Left hindlimb (tissue), 1 donor: ENCODE results near the gene HNRNPUL2.
"Not testable (repeated sequence)": the region's sequence is repeated elsewhere in the genome, so short reads cannot be mapped to it uniquely, and the experiment has no call there.

ENCODE experiments used
- DNase-seq: peaks from one replicate; pipeline ENCODE4 v3.0.0-alpha.2; 2018

Gene HNRNPUL2

DNA sequence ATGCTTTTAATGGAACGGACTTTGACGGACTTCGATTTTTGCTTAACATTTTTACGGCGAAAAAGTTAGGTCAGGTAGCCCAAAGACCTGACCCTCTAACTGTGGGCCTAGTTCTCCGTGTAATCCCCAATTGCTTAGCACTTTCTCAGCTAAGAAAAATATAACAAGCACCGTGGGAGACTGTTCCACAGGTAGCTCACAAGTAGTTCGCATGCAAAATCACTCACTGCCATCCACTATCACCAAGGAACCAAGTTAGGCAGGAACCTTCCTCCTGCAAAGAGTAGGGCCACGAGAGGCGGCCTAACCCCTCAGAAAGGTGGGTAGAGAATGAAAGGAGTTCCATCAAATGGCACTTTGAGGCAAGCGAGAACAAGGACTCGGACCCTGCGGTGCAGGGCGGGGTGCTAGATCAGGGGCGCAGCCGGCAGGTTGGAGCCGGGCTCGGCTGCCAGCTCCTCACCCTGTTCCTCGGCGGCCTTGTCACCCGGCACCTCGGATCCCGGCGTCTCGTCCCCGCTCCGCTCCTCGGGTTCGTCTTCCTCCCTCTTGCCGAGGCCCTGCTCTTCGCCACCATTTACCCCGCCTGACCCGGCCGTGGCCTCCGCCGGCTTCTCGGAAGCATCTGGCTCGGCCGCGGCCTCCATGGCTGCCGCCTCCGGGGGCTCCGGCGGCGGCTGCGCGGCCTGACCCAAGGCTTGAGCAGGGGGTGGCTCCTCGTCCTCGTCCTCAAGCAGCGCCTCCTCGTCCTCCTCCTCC, 922 bp downstream of the HNRNPUL2 start:
- DNase-seq: no peak

- no peak for DNase-seq
Measured at GRCh38 chr11:62725646-62726045, 1.6 kb downstream of the HNRNPUL2 start.

DNA sequence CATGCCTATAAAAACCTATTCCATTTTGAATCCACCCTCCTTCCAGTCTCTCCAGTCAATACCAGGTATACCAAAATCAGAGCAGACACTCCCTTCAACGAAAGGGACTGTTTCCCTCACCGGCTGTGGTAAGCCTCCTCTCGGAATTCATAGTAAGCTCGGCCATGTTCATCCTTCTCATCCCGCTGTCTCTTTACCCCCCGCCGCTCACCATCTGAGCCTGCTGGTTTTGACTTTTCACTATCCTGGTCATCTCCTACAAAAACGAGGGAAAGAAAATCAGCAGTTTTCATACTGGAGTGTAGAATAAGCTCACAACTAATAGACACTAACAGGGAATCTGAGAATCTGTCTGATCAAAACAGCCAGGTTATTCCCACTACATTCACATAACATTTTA, 3.1 kb downstream of the HNRNPUL2 start:
- no peak for DNase-seq

- no peak for DNase-seq
Measured at GRCh38 chr11:62721994-62722393, 5.3 kb downstream of the HNRNPUL2 start.

GRCh38 chr11:62719302-62719978, 7.8 kb downstream of the HNRNPUL2 start:
- DNase-seq: no peak

- no peak for DNase-seq
Measured at GRCh38 chr11:62716816-62717215, 10.4 kb downstream of the HNRNPUL2 start.

DNA sequence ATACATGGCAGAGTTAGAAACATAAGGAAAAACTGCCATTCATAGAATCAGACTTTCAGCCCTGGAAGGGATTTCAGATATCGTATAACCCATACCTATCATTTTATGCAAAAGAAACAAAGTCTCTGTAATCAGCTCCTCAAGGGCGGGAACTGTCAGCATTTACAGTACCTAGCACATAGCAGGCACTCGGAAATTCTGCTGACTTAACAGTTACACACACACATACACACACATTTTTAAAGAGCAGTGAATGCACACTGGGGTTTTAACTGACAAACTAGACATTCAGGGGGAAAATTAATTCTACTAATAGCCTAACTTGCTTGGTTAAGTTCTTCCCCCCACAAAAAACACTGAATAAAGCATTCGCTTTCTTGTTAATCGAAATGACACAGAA, 11.1 kb downstream of the HNRNPUL2 start:
- DNase-seq: no peak

GRCh38 chr11:62715150-62716130, 11.8 kb downstream of the HNRNPUL2 start:
- DNase-seq: no peak

- DNase-seq: no peak
Measured at GRCh38 chr11:62713343-62713742, 13.9 kb downstream of the HNRNPUL2 start.

- DNase-seq: no peak
Measured at GRCh38 chr11:62712861-62713260, 14.4 kb downstream of the HNRNPUL2 start.

GRCh38 chr11:62712276-62712812, 14.9 kb downstream of the HNRNPUL2 start:
- DNase-seq: no peak

- DNase-seq: no peak
Measured at GRCh38 chr11:62710001-62710345, 17.3 kb downstream of the HNRNPUL2 start.

DNA sequence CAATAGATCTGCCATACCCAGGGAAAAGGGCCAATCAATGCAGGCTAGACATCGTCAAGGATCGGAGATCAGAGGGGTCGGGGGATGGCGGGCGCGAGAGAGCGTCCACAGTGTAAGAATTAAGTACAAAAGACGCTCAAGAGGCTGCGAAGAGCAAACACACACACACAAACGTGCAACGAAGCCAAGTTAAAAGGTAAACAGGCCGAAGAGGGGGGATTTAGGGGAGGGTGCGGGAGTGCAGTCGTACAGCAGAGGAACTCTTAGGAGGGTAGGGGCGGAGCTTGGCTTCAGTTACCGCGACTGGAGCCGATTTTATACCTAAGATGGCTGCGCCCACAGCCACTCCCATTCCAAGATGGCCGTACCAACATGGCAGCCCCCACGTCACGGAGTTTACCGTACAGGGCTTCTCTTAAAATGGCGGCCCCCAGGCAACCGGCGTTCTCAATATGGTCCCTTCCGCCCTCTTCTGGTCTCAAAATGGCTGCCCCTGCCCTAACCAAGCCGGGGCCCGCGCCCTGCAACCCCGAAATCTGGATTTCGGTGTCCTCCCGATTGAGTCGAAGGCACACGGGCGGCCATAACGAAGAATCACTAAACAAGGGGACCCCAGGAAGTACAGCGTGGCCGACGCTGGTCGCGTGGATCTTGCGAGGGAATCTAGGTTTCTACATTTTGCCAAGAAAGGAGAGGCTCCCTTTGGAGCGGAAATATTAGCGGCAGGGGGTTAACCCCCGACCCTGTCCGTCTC, 17.8 kb downstream of the HNRNPUL2 start:
- peak; percentile 98 for DNase-seq

DNA sequence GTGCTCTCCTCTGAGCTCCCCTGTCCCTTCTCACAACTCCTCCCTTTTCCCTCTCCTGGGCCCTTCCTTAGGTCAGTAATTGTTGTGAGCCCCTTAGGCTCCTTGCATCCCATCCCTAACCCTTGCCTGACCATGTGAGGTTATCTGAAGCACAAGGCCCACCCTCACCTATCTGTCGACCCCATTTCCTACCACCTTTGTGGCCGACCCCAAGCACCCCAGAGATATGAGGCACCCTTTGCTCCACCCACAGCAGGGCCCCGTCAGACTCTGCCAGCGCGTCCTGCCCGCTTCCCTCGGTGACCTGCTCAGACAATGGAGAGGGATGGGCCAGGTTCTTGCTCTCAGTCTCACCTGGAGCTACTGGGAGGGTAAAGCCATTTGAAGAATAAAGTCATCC, 18.5 kb downstream of the HNRNPUL2 start:
- no peak for DNase-seq

- DNase-seq: no peak
Measured at GRCh38 chr11:62708392-62708791, 18.9 kb downstream of the HNRNPUL2 start.

DNA sequence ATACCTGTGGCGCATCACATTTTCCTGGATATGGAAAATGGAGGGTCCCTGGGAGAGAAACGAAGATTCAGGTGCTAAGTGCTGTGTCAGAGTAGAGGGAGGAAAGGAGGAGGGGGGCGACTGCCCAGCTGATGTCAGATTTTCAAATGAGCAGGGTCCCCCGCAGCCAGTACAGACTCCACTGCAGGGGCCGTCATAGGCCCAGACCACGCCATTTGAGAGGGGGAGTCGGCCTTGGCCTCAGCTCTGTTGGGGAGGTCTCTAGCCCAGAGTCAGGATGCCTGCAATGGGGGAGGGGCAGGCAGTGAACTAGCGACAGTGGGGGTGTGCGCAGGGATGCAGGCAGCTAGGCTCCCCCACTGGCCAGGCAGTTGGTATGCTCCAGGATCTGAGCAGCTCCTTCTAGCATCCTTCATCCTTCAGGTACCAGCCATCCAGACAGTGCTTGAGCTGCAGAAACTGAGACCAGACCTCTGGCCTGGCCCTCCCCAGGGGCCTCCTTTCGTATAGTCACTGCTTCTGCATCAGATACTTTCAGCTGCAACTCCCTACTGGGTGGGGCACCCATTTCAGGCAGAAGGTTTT, 19.9 kb downstream of the HNRNPUL2 start, which contains the start of the genes BSCL2 and GNG3:
Gene BSCL2, minus strand, starts transcription at position 148 of the 585 bp plus-strand sequence. CDS start 229 bp downstream, outside the sequence.
Gene GNG3, plus strand, starts transcription at position 400 of the 585 bp plus-strand sequence. CDS start 620 bp downstream, outside the sequence.
- peak; percentile 48 for DNase-seq

DNA sequence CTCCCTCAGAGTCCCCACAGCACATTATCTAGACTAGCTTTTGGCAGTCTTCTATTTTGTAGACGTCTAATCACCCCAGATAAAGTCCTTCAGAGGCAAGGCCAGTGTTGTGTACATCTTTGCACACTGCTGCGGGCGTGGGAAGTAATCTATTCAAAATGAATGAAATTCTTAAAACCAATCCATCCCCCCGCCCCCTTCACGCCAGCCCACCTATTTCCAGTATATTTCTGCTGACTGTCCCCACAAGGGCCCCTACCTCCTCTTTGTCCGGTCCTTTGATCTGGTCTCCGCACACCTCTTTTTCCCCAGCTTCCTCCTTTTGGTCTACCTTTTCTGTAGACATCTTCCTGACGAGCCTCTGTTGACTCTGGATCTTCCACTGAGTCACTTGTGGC, 20.4 kb downstream of the HNRNPUL2 start:
- no peak for DNase-seq

- DNase-seq: peak; percentile 96
Measured at GRCh38 chr11:62705880-62706849, 21.1 kb downstream of the HNRNPUL2 start.

GRCh38 chr11:62705413-62705812, 21.8 kb downstream of the HNRNPUL2 start:
- no peak for DNase-seq

DNA sequence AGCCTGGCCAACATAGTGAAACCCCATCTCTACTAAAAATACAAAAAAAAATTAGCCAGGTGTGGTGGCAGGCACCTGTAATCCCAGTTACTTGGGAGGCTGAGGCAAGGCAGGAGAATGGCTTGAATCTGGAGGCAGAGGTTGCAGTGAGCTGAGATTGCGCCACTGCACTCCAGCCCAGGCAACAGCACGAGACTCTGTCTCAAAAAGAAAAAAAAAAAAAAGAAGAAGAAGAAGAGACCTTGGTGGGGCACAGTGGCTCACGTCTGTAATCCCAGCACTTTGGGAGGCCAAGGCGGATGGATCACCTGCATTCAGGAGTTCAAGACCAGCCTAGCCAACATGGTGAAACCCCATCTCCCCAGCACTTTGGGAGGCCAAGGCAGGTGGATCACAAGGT, 23.3 kb downstream of the HNRNPUL2 start:
- DNase-seq: not testable (repeated sequence)
